Activated CD4-positive, alpha-beta T cell treated with anti-CD3 and anti-CD28 coated beads, Interleukin-2, amount 50 U/mL, for 16 hours (primary cell): ENCODE results near the gene MTMR6.

ENCODE experiments used
- DNase-seq: peaks from one replicate; pipeline ENCODE4 v3.0.0-alpha.2; 2020

MTMR6 gene

DNA sequence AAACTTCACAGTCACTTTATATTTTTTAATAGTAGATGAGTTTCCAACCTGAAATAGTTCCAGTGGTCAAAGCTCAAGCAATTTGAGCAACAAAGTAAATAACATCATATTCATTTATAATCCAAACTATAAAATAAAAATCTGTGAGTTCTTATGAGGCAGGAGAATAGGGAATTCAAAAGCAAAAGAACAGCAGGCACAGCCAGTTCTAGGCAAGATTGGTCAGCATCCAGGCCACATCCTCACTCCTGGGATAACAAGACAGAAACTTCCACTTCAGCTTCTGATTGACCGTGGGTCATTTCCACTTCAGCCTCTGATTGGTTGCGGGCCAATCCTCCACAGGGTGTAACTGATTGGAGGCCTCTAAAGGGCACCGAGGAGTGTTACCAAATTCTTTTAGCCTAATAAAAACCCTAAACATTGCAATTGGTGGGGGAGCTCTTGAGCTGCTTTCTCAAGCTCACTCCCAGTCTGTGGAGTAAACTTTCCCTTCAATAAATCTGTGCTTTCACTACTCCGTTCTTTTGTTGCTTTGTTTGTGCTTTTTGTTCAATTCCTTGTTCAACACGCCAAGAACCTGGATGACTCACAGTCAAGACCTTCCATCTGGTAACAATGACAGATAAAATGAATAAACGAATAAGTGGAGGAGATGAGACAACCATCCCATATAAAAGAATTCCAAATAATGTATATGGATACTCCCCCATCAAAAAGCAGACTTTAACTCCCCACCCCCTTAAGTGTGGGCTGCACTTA, 72.6 kb downstream of the MTMR6 start:
- DNase-seq, result no peak

GRCh38 chr13:25213715-25214114, 73.6 kb downstream of the MTMR6 start:
- DNase-seq, result no peak

DNA sequence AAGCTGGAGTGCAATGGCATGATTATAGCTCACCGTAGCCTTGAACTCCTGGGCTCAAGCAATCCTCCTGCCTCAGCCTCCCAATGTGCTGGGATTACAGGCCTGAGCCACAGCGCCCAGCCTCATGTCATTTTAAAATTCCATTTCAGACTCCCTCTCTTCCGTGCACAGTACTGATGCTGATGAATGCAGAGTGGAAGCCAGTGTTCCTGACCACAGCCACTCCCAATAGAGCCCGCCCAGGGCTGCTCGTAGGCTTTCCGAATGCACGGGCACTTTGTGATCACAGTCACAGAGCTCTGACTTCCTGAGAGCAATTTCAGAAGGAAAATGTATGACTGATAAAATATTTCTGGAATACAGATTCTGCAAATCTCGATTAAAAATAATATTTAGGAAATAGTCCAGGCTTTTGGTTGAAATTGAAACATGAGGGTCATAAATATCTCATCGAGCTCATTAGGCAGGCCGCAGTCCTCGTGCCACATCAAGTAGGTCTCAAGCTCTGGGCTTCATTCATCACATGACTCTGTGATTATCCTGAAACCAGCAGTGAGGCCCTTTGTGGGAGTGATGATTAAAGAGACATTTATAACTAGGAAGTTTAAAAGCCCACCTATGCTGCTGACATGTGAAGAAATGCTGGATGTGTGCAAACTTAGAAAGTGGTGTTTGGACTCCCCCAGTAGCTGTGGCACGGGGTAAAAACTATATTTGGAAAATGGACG, 76.3 kb downstream of the MTMR6 start:
- no peak for DNase-seq

DNA sequence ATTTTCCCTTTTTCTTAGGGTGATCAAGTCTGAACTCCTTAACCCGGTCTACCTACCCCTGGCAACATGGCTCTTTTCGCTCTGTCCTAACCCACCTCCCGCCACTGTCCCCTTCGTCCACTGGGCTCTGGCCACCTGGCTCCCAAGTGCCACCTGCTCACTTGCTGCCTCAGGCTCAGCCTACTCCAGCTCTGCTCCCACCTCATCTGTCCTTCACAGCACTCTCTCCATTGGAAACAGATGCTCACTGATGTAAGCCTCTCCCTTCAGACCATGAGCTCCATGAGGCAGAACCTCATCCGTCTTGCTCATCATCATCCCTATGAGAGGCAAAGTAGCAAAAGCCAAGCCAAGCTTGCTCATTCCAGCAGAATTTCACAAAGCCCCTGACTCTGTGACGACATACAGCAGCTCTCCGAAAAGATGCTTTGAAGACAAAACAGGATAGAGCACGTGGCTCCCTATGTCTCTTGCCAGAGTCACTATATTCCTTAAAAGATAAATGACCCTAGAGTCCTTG, 79.9 kb downstream of the MTMR6 start:
- DNase-seq, result no peak

GRCh38 chr13:25204863-25205262, 82.4 kb downstream of the MTMR6 start:
- no peak for DNase-seq

GRCh38 chr13:25203127-25203740, 84.1 kb downstream of the MTMR6 start:
- DNase-seq, result no peak

DNA sequence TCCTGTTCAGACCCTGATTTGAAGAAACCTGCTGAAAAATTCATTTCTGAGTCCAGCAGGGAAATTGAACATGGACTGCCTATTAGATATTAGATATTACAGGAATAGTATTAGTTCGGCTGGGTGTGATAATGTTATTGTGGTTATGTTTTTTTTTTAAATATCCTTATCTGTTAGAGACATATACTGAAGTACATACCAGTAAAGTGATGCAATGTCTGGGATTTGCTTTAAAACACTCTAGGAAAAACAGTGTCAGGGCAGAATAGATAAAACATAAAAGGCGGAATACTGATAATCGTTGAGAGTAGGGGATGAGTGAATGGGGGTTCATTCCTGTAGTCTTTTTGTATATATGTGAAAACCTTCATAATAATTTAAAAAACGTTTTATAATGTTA, 86.5 kb downstream of the MTMR6 start:
- DNase-seq, result no peak

DNA sequence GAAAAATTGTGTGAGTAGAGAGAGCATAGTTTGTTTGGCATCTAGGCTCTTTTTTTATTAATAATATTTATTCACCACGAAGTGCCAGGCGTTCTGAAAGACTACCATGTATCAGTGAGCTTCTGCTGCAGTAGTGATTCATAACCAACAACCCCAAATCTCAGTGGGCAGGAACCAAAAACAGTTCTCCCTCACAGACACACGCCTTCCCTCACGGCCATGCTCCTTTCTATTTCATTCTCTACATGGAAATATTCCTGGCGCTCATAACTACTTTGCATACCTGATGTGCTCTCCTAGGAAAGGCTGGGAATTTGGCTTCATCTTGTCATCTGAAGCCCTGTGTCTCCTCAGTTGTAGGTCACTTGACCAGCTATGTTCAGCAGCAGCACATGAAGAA, 88.6 kb downstream of the MTMR6 start:
- DNase-seq, result no peak

GRCh38 chr13:25196971-25197370, 90.3 kb downstream of the MTMR6 start:
- no peak for DNase-seq
